RWPE2 (cell line): ENCODE results near the gene PEAK1.

ENCODE experiments used
- ATAC-seq: fragments of 200-7000 bp; cut with Tn5 transposase; 3 replicates; pipeline ENCODE4 v1.9.1; 2021; ENCODE audit warnings: low read depth
- DNase-seq: peaks from one replicate; pipeline ENCODE4 v3.0.0-alpha.2; 2020; ENCODE audit warnings: low spot score
- H3K27ac ChIP-seq: fragments of 450-650 bp; 2 replicates; pipeline ENCODE4 v1.5.1; 2017; ENCODE audit warnings: mild to moderate bottlenecking; ENCODE audit not compliant: poor library complexity, severe bottlenecking
- H3K27me3 ChIP-seq: fragments of 250-450 bp; sonication (Bioruptor Pico); 2 replicates; pipeline ENCODE4 v1.5.1; 2021; ENCODE audit warnings: mild to moderate bottlenecking, moderate library complexity; ENCODE audit not compliant: insufficient read depth, poor library complexity, severe bottlenecking
- H3K36me3 ChIP-seq: fragments of 250-450 bp; sonication (Bioruptor Pico); 2 replicates; pipeline ENCODE4 v1.5.1; 2020; ENCODE audit warnings: low read depth, mild to moderate bottlenecking, moderate library complexity
- H3K4me1 ChIP-seq: fragments of 250-450 bp; sonication (Bioruptor Pico); 2 replicates; pipeline ENCODE4 v1.5.1; 2021; ENCODE audit warnings: mild to moderate bottlenecking, moderate library complexity; ENCODE audit not compliant: insufficient read depth, poor library complexity, severe bottlenecking
- H3K4me3 ChIP-seq: fragments of 250-450 bp; sonication (Bioruptor Pico); 2 replicates; pipeline ENCODE4 v1.5.1; 2021; ENCODE audit warnings: mild to moderate bottlenecking, moderate library complexity; ENCODE audit not compliant: severe bottlenecking
- H3K9me3 ChIP-seq: fragments of 250-450 bp; sonication (Bioruptor Pico); 2 replicates; pipeline ENCODE4 v1.5.1; 2021; ENCODE audit warnings: mild to moderate bottlenecking, moderate library complexity; ENCODE audit not compliant: severe bottlenecking
- CTCF ChIP-seq: fragments of 450-650 bp; IDR thresholded peaks from one replicate; pipeline ENCODE4 v1.5.1; 2017; ENCODE audit warnings: mild to moderate bottlenecking, moderate library complexity; ENCODE audit not compliant: poor library complexity, severe bottlenecking

The PEAK1 gene

GRCh38 chr15:77361456-77361855 lies 58.4 kb downstream of the PEAK1 start:
- no peak for ATAC-seq
- H3K9me3 ChIP-seq: no peaks in the 10 kb centered on the region
- no peak overlapping the region for H3K4me3 ChIP-seq
- no peaks in the 10 kb centered on the region for H3K27me3 ChIP-seq
- no peaks in the 10 kb centered on the region for H3K36me3 ChIP-seq
- no peaks in the 10 kb centered on the region for H3K4me1 ChIP-seq
- TF ChIP-seq CTCF: no peak
- H3K27ac ChIP-seq: no peak overlapping the region
- no peak for DNase-seq

- Histone ChIP-seq H3K9me3 (no peaks in the 10 kb centered on the region), H3K27ac (no peak overlapping the region), H3K27me3 (no peaks in the 10 kb centered on the region), H3K4me3 (no peak overlapping the region), H3K36me3 (no peaks in the 10 kb centered on the region), H3K4me1 (peaks cover 7% of the 10 kb centered on the region)
- DNase-seq: no peak
- ATAC-seq: no peak
- TF ChIP-seq CTCF: no peak
Observed at GRCh38 chr15:77358545-77359240, 61.2 kb downstream of the PEAK1 start.

GRCh38 chr15:77356305-77356704 lies 63.6 kb downstream of the PEAK1 start:
- TF ChIP-seq CTCF: no peak
- ATAC-seq: no peak

GRCh38 chr15:77355321-77355720 lies 64.6 kb downstream of the PEAK1 start:
- H3K27me3 ChIP-seq: no peaks in the 10 kb centered on the region
- ATAC-seq (no peak), DNase-seq (no peak)
- no peaks in the 10 kb centered on the region for H3K36me3 ChIP-seq
- peaks cover 9% of the 10 kb centered on the region for H3K4me1 ChIP-seq
- TF ChIP-seq CTCF: no peak
- no peak overlapping the region for H3K4me3 ChIP-seq
- no peak overlapping the region for H3K27ac ChIP-seq
- no peaks in the 10 kb centered on the region for H3K9me3 ChIP-seq

More at GRCh38 chr15:77356305-77356704, 63.6 kb downstream of the PEAK1 start:
- Histone ChIP-seq H3K4me3 (no peak overlapping the region), H3K27me3 (no peaks in the 10 kb centered on the region), H3K4me1 (peaks cover 9% of the 10 kb centered on the region), H3K9me3 (no peaks in the 10 kb centered on the region), H3K27ac (no peak overlapping the region), H3K36me3 (no peaks in the 10 kb centered on the region)
- no peak for DNase-seq

- no peak for TF ChIP-seq CTCF
- Histone ChIP-seq H3K27me3 (no peaks in the 10 kb centered on the region), H3K4me1 (peaks cover 9% of the 10 kb centered on the region), H3K36me3 (no peaks in the 10 kb centered on the region), H3K9me3 (no peaks in the 10 kb centered on the region), H3K4me3 (no peak overlapping the region), H3K27ac (no peak overlapping the region)
- peak; percentile 87 for ATAC-seq
- DNase-seq: no peak
Observed at GRCh38 chr15:77354063-77354462, 65.8 kb downstream of the PEAK1 start.
